ENCODE data around the gene KAZN.

Gene KAZN

DNA sequence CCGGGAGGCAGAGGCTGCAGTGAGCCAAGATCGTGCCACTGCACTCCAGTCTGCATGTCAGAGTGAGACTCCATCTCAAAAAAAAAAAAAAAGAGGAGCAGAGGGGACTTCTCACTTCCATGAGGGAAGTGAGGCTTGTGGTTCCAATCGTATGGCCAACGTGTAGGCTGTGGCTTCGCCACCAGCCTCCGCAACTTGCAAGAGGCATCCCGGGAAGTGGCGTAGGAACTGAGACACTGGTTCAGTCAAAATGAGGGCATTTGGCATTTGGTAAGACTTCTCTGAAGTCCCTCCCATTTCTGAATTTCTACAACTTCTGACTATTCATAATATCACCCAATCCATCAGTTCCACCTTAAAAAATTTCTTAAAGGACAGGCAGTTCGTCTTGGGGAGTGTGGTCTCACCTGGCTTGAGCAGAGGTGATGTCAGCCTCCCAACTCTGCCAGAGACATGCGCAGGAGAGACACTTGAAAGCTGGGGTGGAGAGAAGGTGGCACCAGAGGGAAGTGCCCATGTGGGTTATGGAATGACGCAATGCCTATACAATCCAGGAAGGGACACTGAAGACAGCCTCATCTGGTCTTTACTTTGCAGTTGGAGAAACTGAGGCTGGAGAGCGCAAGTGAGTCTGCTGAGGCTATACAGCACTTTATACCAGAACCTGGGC, 17.2 kb downstream of the KAZN start:
- no peak for DNase-seq

- no peak for DNase-seq
Measured at GRCh38 chr1:14616632-14617396, 18.3 kb downstream of the KAZN start.

GRCh38 chr1:14617791-14618190, 19.3 kb downstream of the KAZN start:
- DNase-seq: no peak

GRCh38 chr1:14620941-14621340, 22.5 kb downstream of the KAZN start:
- DNase-seq: no peak

DNA sequence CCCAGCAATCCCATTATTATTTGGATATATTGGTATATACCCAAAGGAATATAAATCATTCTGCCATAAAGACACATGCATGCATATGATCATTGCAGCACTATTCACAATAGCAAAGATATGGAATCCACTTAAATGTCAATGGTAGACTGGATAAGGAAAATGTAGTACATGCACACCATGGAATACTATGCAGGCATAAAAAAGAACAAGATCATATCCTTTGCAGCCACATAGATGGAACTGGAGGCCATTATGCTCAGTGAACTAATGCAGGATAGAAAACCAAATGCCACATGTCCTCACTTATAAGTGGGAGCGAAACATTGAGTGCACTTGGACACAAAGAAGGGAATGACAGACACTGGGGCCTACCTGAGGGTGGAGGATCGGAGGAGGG, 24.6 kb downstream of the KAZN start:
- DNase-seq: no peak

- DNase-seq: no peak
Measured at GRCh38 chr1:14624941-14625340, 26.5 kb downstream of the KAZN start.

DNA sequence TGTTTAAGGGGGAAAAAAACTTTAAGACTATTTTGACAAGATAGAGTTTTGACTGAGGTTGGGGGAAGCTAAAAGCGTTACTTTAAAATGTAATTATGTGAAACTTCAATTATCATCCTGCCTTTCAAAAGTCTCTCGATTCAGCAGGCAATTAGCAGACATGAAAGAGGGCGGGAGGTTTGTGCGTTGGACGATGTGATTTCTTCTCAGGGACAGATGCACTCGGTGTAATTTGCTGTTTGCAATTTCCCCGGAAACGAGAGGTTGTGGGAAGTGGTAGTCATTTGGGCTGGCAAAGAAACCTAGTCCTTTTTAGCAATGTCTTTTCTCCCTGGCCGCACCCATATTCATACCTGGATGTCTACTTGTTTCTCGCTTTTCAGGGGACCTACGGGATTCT, 27.1 kb downstream of the KAZN start:
- no peak for DNase-seq

DNA sequence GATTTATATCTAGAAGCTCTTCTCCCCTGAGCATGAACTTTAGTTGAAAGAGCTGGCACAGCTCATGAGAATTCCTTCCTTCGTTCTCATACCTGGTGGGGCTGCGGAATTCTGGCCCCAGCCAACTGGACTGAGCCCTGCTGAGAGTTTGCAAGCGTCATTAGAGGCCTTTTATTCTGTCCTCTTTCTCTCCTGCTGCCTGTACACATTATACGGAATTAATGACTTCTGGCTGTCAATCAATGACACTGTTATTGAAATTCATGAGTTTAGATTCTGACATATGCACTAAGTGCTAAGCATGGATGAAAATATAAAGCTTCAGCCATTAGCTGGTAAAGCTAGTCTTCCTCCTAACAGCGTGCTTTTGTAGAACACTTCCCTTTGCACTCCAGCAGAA, 27.5 kb downstream of the KAZN start:
- no peak for DNase-seq

DNA sequence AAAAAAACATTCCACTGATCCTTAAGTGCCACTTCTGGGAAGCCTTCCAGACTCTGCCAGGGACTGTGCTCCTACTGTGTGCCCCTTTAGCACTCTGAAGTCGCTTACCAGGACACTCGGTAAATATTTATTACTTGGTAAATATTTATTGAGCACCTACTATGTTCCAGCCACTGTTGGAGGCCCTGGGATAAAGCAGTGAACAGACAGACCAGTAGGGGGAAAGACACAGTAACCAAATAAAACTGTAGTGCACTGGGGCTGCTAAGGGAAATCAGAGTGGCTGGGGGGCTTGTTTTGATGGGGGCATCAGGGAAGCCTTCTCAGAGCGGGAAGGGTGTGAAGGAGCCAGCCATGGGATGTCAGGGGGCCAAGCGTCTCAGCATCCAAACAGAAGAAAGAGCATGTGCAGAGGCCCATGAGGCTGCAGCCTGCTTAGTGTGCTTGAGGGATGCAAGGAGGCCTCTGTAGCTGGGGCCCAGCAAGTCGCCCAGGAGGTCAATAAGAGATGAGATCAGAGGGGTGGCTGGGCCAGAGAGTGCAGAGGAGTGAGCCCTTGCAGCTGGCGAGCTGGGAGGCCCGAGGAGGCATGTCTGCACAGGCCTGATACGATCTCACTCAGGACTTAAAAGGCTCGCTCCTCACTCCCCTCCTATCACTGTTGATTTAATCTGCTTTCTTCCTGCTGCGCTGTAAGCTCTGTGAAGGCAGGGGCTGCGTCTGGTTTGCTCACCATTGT, 28.6 kb downstream of the KAZN start:
- no peak for DNase-seq

DNA sequence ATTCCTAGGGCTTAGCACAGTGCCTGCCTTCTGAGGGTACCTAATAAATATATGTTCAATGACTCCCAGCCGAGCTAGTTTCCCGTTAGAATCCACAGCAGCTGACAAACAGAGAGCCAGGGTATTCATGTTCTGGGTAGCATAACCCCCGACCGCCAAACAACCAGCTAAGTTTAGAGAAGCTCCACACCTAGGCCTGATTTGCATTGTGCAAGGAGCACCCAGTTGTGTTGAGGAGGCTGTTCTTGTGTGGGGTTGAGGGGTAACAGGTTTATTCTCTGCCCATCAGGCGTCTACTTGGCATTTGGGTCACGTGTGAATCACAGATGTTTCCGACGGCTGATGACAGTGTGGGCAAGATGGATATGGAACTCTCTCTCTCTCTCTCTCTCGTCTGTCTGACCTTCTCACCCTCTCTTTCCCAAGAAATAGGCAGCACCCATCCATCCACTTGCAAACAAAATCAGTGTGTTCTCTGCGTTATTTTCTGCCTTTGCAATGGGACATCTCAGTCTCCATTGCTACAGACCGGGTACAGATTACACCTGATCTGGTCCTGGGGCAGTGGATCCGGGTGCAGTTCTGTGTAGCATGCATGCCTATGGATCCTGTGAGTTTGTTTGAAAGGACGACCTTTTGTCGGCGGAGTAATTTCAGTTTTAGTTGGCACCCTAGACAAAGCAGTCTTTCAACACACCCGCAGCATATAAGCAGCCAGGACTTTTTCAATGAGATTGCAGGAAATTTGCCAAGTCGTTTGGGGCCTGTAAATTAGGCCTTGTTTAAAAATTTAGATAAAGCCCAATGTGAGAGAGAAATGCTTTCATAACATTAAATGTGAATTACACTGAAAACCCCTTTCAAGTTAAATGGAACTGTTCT, 29.4 kb downstream of the KAZN start:
- DNase-seq: no peak

GRCh38 chr1:14629363-14630014, 31.0 kb downstream of the KAZN start:
- DNase-seq: no peak

DNA sequence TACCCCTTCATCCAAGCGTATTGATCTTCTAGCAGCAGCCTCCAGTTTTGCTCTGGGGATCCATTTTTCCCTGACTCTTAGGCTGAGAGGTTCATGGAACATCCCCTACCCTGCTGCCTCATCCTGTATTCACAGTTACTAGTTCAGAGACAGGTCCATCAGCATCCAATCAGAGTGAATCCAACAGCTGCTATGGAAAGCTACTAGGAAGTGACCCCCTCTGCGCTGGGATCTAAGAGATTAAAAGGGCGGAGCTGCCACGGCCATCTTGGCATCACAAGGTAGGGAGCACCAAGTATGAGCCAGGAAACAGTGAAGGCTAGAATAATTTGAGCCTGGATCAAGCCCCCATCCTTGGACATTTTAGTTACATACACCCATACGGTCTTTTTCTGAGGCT, 32.5 kb downstream of the KAZN start:
- no peak for DNase-seq

GRCh38 chr1:14631421-14631820, 32.9 kb downstream of the KAZN start:
- no peak for DNase-seq

DNA sequence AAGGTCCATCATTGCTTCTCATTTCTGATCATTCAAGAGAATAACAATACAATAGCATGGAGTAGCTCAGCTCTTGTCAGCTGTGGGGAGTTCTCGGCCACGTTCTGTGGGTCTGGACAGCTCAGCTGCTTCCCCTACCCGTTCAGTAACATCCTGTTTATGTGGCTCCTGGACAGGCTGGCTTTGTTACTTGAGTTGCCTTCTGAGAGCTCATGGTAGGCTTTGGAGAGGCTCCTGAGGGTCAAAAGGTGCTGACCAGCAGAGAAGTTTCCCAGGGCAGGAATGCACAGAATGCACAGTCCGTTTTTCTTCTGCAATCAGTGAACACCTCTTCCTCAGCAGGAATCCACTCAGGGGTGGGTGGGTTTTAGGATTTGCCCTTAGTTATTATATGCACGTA, 36.0 kb downstream of the KAZN start:
- DNase-seq: no peak

- DNase-seq: no peak
Measured at GRCh38 chr1:14635421-14635820, 36.9 kb downstream of the KAZN start.

DNA sequence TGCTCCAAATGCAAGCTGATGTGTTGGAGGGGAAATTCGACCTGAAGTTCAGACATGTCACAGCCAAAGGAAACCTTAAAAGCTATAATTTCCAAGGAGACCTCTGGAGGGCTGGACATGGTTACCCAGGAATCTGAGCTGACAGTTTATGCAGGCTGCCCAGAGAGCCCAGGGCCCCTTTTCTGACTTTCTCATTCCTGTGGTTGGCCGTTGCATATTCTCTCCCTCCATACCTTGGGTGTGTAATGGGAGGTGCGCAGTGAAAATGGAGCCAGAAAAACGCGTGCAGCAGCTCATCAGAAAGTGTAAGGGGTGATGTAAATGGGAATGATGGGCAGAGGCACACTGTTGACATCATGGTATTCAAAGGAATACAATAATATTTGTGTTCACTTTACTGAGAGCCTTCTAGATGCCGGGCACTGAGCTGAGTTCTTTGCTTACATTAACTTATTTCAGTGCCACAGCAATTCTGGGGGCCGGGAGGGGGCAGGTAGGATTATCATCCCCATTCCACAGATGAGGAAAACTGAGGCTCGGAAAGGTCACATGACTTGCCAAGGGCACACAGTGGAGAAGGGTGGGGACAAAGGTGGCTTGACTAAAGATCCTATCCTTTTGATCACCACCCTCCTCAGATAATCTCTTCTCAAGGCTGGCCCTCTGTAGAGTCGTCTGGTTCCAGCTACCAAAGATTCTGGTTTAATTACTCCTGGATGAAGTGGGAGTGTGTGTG, 38.6 kb downstream of the KAZN start:
- no peak for DNase-seq

DNA sequence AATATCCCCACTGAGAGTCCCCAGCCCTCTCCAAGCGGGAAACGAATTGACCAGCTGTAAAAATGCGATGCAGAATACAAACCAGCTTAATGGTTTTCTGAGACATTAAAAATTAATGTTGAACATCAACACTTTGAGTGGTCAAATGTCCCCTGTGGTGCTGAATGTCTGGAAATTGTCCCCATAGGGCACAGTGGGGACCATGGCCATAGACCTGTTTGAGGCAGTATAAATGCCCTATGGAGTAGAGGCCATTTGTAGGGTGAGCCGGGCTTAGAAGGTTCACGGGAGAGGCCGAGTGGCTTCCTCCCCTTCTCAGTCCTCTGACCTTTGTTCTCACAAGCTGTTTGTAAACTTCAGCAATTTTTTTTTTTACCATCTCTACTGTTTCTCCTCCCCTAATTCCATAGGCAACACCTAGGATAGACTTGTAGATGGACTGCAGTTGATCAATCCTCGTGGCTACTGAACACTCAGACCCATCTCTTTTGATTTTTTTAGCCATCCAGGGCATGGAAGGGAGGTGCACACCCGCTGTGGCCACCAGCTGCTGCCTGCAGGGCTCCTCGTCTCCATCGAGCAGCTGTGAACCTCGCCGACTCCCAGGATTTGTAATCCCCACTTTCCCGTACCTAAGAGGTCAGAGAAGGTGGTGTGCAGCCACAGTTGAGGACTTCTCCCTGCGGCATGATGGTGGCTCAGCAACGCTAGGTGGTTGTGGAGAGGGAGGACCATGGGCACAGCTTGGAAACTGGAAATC, 41.0 kb downstream of the KAZN start:
- DNase-seq: no peak

- DNase-seq: no peak
Measured at GRCh38 chr1:14642712-14643111, 44.2 kb downstream of the KAZN start.

- DNase-seq: no peak
Measured at GRCh38 chr1:14646973-14647372, 48.5 kb downstream of the KAZN start.

GRCh38 chr1:14647777-14648176, 49.3 kb downstream of the KAZN start:
- no peak for DNase-seq

DNA sequence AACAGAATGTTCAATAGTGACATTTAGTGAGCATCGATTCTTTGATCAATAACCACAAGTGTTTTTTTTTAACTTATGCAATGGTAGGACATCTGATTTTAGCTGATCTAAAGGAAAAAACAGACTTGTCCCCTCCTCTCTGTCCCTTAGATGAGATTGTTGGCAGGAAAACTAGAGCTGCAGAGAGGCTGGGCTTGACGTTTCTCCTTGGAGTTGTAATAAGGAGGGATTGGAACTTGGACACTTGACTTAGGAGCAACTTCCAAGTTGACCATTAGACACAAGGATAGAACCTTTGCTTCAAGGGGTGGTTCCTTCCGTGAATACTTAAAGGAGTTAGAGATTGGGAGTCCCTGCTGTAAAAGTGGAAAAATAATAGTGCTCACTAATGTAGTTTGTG, 49.9 kb downstream of the KAZN start:
- no peak for DNase-seq

Data from fibroblast of upper back skin (primary cell).